Stimulated activated CD8-positive, alpha-beta memory T cell treated with anti-CD3 and anti-CD28 coated beads, Interleukin-7, amount 100 ng/mL, for 1 hour (primary cell): ENCODE measurements around the gene ADGRG7.
"Not testable (repeated sequence)": the region's sequence is repeated elsewhere in the genome, so short reads cannot be mapped to it uniquely, and the experiment has no call there.

Source experiments
- DNase-seq, 2 donors: peaks; one replicate each; pipeline ENCODE4 v3.0.0-alpha.2; 2020; ENCODE audit warnings: low read depth in 2 of 2

Gene ADGRG7

GRCh38 chr3:100609305-100609704, at the start of gene ADGRG7:
Gene ADGRG7 (plus strand): TSS chr3:100609601. CDS start chr3:100609857, 256 bp downstream.
- DNase-seq = no peak

- no peak for DNase-seq
These were observed 49.0 kb upstream of the ADGRG7 start for GRCh38 chr3:100560426-100560825.

GRCh38 chr3:100561459-100562158, 47.8 kb upstream of the ADGRG7 start:
- no peak for DNase-seq

GRCh38 chr3:100562224-100562857, 47.1 kb upstream of the ADGRG7 start:
- no peak for DNase-seq

- no peak for DNase-seq
These were observed 46.2 kb upstream of the ADGRG7 start for GRCh38 chr3:100563228-100563627.

GRCh38 chr3:100563652-100564211, 45.7 kb upstream of the ADGRG7 start:
- DNase-seq = no peak

GRCh38 chr3:100570811-100571210, 38.6 kb upstream of the ADGRG7 start:
- DNase-seq = no peak

- no peak for DNase-seq
These were observed 34.9 kb upstream of the ADGRG7 start for GRCh38 chr3:100574536-100574935.

- no peak for DNase-seq
These were observed 33.7 kb upstream of the ADGRG7 start for GRCh38 chr3:100575704-100576103.

- DNase-seq = no peak
These were observed 31.9 kb upstream of the ADGRG7 start for GRCh38 chr3:100577382-100578008.

- DNase-seq = no peak
These were observed 30.8 kb upstream of the ADGRG7 start for GRCh38 chr3:100578646-100579045.

GRCh38 chr3:100580147-100580546, 29.3 kb upstream of the ADGRG7 start:
- DNase-seq = no peak

- no peak for DNase-seq
These were observed 27.8 kb upstream of the ADGRG7 start for GRCh38 chr3:100581650-100582049.

- DNase-seq = not testable (repeated sequence)
These were observed 27.2 kb upstream of the ADGRG7 start for GRCh38 chr3:100582157-100582556.

GRCh38 chr3:100584101-100584660, 25.2 kb upstream of the ADGRG7 start:
- no peak for DNase-seq

- no peak for DNase-seq
These were observed 22.6 kb upstream of the ADGRG7 start for GRCh38 chr3:100586832-100587231.

- DNase-seq = no peak
These were observed 21.1 kb upstream of the ADGRG7 start for GRCh38 chr3:100588251-100588650.

- DNase-seq = peak; percentile 8 to 10
These were observed 19.1 kb upstream of the ADGRG7 start for GRCh38 chr3:100590114-100590839.

GRCh38 chr3:100590840-100591147, 18.6 kb upstream of the ADGRG7 start:
- DNase-seq = no peak

- DNase-seq = no peak
These were observed 18.0 kb upstream of the ADGRG7 start for GRCh38 chr3:100591411-100591810.

- DNase-seq = no peak
These were observed 9.0 kb upstream of the ADGRG7 start for GRCh38 chr3:100600181-100601042.
